Left lung (tissue), 10 donors: ENCODE data around the gene ANKRD39. TPM values are rescaled to one million over a fixed set of nuclear protein-coding genes. Genes with fewer than 3 reads are reported as not detected.

Experiments used
- ATAC-seq: fragments of 200-7000 bp; cut with Tn5 transposase; one replicate; pipeline ENCODE4 v1.9.1; 2020; ENCODE audit warnings: moderate library complexity
- DNase-seq, 4 donors: peaks; one replicate each; pipeline ENCODE4 v3.0.0-alpha.2; 2013 to 2020
- H3K27ac ChIP-seq, 2 donors: fragments of 200-600 bp; sonication (generic) in 1 of 2; one replicate each; pipeline versions ENCODE4 v1.5.0 to v1.8.0; 2020 to 2021
- H3K27me3 ChIP-seq, 2 donors: fragments of 200-600 bp; sonication (generic) in 1 of 2; one replicate each; pipeline versions ENCODE4 v1.5.0 to v1.8.0; 2020 to 2021
- H3K36me3 ChIP-seq, 2 donors: fragments of 200-600 bp; sonication (generic) in 1 of 2; one replicate each; pipeline versions ENCODE4 v1.5.0 to v1.8.0; 2020 to 2021
- H3K4me1 ChIP-seq, 2 donors: fragments of 200-600 bp; one replicate each; pipeline ENCODE4 v1.8.0; 2021
- H3K4me3 ChIP-seq, 2 donors: fragments of 200-600 bp; sonication (generic) in 1 of 2; one replicate each; pipeline versions ENCODE4 v1.5.0 to v1.8.0; 2020 to 2021; ENCODE audit warnings: mild to moderate bottlenecking in 1 of 2
- H3K9me3 ChIP-seq, 2 donors: fragments of 200-600 bp; sonication (generic) in 1 of 2; one replicate each; pipeline versions ENCODE4 v1.5.0 to v1.8.0; 2020 to 2021
- CTCF ChIP-seq, 2 donors: fragments of 200-600 bp; sonication (generic) in 1 of 2; IDR thresholded peaks; one replicate each; pipeline versions ENCODE4 v1.5.0 to v1.8.0; 2021; ENCODE audit warnings: antibody characterized with exemption in 2 of 2
- intact Hi-C, 2 donors: fragments of 100-400 bp; cut with DNase I; formaldehyde crosslinking; loops; one replicate each; pipeline versions ENCODE4 v1.11.2 to v1.14.2; 2022
- polyA plus RNA-seq, 6 donors: library from polyadenylated mRNA; unstranded; fragments of 120-200 nt; gene quantifications; one replicate each; pipeline ENCODE4 v1.2.1, GENCODE V29; 2013; ENCODE audit not compliant: insufficient read length in 6 of 6
- total RNA-seq, 2 donors: library from RNA; stranded (reverse); fragmentation: NEBNext Ultra II Directional; extraction: Animal tissue kit (Norgen Biotek cat#: 25700); gene quantifications; one replicate each; pipeline ENCODE4 v1.2.1, GENCODE V29; 2021
- donor health status: DM: no; HTN: yes; CAD: no.
- donor health status: DM: no; HTN: no; CAD: no.

ANKRD39 gene
- total and polyA plus RNA-seq, 8 donors = 7.9 to 11.9 (median 10.4) TPM

DNA sequence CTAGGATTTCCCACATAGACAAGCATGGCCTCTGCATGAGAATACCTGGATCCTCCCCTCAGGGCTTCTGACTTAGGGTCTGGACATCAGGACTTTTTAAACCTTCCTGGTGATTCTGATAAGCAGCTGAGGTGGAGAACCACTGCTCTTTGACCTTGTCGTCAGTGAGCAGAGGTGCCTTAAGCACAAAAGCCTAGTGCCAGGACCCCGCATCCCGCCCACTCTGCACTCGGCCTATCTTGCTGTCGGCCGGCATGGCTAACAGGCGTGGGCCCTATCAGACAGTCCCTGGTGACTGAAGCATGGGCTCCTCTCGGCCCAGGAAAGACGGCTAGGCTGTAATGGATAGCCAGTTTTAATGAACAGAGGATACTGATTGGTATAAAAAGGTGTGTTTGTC is 20.2 kb downstream of the ANKRD39 start:
- no peak for ATAC-seq
- Histone ChIP-seq H3K27me3 (no peaks in the 10 kb centered on the region), H3K9me3 (no peaks in the 10 kb centered on the region), H3K27ac (no peak overlapping the region), H3K4me1 (peaks cover 0 to 11% of the 10 kb centered on the region in 2 donors), H3K36me3 (peaks cover 0 to 34% of the 10 kb centered on the region in 2 donors), H3K4me3 (no peak overlapping the region)
- TF ChIP-seq CTCF (IDR thresholded peaks at IDR 0.05) = no peak
- no peak for DNase-seq
- intact Hi-C loops = no loop called here

GRCh38 chr2:96835830-96836229 is 22.0 kb downstream of the ANKRD39 start:
- intact Hi-C loops = no loop called here
- peaks cover 0 to 52% of the 10 kb centered on the region in 2 donors for H3K36me3 ChIP-seq
- ATAC-seq (no peak), DNase-seq (no peak)
- H3K4me1 ChIP-seq = peaks cover 0 to 11% of the 10 kb centered on the region in 2 donors
- TF ChIP-seq CTCF (IDR thresholded peaks at IDR 0.05) = no peak
- no peaks in the 10 kb centered on the region for H3K27me3 ChIP-seq
- no peak overlapping the region for H3K4me3 ChIP-seq
- H3K27ac ChIP-seq = no peak overlapping the region
- H3K9me3 ChIP-seq = no peaks in the 10 kb centered on the region

GRCh38 chr2:96832754-96833507 is 24.9 kb downstream of the ANKRD39 start:
- no peaks in the 10 kb centered on the region for H3K27me3 ChIP-seq
- intact Hi-C loops = no loop called here
- DNase-seq (peak; percentile 53 to 87 (median 72)), ATAC-seq (peak; percentile 87)
- H3K9me3 ChIP-seq = no peaks in the 10 kb centered on the region
- H3K27ac ChIP-seq = peak overlapping the region in 1 of 2 donors; percentile 34
- H3K36me3 ChIP-seq = peaks cover 0 to 75% of the 10 kb centered on the region in 2 donors
- no peak for TF ChIP-seq CTCF (IDR thresholded peaks at IDR 0.05)
- no peaks in the 10 kb centered on the region for H3K4me1 ChIP-seq
- H3K4me3 ChIP-seq = no peak overlapping the region

DNA sequence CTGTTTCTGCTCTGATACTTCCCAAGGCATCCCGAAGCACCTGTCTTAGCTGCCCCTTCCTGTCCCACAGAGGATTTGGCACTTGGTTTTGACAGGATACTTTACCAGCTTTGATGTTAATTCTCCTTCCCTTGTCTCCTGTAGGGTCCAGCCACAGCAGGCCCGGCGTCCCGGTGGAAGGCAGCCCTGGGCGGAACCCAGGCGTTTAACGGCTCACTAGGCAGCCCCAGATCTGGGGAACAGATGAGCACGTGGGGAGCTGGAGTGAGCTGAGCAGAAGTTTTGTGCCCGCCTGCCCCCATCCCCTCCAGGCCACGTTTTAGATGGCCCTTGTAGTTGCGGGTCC is 25.4 kb downstream of the ANKRD39 start:
- Histone ChIP-seq H3K27ac (peak overlapping the region in 1 of 2 donors; percentile 34), H3K4me3 (no peak overlapping the region), H3K36me3 (peaks cover 0 to 75% of the 10 kb centered on the region in 2 donors), H3K4me1 (no peaks in the 10 kb centered on the region), H3K9me3 (no peaks in the 10 kb centered on the region), H3K27me3 (no peaks in the 10 kb centered on the region)
- no peak for TF ChIP-seq CTCF (IDR thresholded peaks at IDR 0.05)
- intact Hi-C loops = no loop called here
- ATAC-seq = no peak
- DNase-seq = no peak

DNA sequence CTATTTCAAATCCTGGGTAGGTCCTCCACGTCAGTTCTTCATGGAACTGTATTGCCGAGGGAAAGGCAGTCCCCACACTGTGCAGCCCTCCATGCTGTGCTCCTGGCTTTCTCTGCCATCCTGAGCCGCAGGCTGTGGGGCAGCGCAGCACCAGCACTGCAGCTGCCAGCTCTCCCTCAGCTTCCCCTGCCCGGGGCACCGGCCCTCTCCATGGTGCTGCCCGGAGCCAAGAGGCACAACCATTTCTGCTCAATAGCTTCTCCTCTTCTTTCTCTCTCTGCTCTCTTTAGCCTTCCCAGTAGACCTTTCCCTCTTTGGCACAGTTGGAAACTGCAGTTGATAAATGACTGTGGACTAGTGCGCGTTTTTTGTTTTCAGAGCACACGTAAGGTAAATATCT is 26.1 kb downstream of the ANKRD39 start:
- Histone ChIP-seq H3K27me3 (no peaks in the 10 kb centered on the region), H3K4me3 (no peak overlapping the region), H3K27ac (no peak overlapping the region), H3K9me3 (no peaks in the 10 kb centered on the region), H3K4me1 (no peaks in the 10 kb centered on the region), H3K36me3 (peaks cover 0 to 82% of the 10 kb centered on the region in 2 donors)
- DNase-seq (no peak), ATAC-seq (peak; percentile 33)
- intact Hi-C loops = no loop called here
- no peak for TF ChIP-seq CTCF (IDR thresholded peaks at IDR 0.05)
